Measurements from ENCODE around the gene ITGA7.

GRCh38 chr12:55715833-55716581 lies 8.3 kb upstream of the ITGA7 start, which contains the start of gene BLOC1S1:
- TF ChIP-seq POLR2AphosphoS5 (IDR thresholded peaks at IDR 0.05) (peak; percentile 92 to 98 (median 97)), CTCF (IDR thresholded peaks at IDR 0.05) (peak in 2 of 3 donors; percentile 10 to 31)
